GM18870 (cell line): Measurements from ENCODE around the gene PTPRN2.

Experiments used
- ATAC-seq: cut with Tn5 transposase; IDR thresholded peaks from one replicate; pipeline ENCODE4 v1.9.1; 2021; ENCODE audit warnings: moderate library complexity; ENCODE audit not compliant: unreplicated experiment

The PTPRN2 gene

GRCh38 chr7:158247758-158248487, 339.7 kb downstream of the PTPRN2 start:
- ATAC-seq, result no peak

DNA sequence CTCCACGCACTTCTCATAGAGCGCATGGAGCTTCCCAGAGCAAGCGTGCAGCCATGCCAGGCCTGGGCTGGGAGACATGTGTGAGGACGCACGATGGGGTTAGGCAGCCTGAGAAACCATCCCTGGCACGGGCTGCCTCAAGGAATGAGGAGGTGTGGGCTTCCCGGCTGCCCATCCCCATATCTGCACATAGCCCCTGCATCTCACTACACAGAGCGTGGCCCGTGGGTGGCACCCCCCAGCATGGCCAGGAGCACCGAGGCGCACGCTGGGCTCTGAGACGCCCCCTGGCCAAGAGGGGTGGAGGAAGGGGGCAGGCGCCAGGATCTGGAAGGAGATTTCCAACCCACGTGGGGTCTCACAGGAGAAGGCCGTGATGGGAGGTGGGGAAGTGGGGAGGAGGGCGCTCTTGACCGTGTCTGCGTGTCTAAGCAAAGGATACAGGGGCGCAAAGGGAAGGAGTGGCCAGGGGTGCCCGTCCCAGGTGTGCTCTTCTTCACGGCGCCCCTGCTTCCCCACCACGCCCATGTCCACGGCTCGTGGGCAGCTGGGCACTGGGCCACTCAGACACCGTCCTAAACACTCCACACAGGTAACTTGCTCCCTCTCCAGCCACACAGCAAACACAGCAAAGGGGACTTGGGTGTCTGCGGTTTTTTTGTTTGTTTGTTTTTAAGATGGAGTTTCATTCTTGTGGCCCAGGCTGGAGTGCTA, 340.5 kb downstream of the PTPRN2 start:
- no peak for ATAC-seq

DNA sequence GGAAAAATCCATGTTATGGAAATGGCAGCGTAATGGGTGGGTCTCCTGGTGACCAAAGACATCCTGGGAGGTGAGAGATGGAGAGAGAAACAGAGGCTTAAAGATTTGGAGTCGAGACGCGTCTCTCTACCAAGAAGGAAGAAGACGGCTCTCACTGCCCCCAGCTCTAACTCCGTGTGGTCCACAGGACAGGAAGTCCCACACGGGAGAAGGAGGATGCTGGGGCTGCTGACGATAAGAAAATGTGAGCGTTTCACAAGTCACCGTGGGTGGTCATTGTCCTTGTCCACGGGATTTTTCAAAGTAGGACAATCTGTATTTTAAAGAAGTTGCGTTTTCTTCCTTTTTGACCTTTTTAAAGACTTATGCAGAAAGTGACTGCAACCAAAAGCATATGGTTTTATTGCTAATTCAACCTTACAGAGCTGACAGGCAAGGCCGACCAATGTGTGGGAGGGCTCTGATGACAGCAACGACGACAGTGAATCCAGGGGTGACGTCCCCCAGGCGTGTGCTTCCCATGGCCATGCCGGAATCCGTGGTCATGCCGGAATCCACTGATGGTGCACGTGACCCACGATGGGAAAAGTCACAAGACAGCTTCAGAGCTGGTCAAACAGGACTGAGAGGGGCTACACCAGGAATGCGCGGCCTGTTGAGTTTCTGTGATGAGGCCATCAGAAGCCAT, 341.2 kb downstream of the PTPRN2 start:
- ATAC-seq, result no peak

DNA sequence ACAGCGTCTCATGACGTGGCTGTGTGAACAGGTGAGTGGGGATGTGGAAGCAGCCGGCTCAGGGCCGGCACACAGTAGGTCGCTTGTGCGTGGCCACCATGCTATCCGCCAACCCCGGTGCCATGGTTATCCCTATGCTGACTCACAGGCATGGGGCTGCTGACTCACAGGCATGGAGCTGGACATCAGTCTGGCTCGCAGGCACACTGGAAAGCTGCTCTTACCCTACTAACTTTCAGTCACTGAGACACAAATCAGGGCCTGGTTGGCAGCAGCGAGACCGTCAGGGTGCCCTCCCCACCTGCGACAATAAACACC, 341.9 kb downstream of the PTPRN2 start:
- ATAC-seq, result no peak

DNA sequence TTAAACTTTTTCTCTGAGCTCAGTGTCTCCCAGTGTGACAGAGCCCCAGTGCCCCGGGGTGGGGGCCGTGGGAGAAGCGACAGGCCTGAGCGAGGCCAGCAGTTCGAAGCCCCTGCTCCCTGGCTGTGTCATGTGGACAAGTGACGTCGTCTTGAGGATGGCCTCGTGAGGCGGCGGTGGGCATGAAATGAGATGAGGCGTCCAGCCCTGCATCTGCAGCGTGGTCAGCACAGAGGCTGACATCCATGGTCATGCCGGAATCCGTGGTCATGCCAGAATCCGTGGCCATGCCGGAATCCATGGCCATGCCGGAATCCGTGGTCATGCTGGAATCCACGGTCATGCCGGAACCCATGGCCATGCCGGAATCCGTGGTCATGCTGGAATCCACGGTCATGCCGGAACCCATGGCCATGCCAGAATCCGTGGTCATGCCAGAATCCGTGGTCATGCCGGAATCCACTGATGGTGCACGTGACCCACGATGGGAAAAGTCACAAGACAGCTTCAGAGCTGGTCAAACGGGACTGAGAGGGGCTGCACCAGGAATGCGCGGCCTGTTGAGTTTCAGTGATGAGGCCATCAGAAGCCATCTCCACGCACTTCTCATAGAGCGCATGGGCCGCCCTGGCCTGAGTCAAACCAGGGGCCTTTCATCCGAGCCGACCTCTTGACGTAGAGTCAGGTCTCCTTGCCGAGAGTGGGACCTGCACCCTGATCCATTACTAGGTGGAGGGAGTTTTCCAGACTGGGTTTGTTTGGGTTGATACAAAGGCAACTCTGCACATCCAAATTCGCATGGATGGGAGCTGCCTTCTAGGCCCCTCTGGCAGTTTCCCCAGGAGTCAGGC, 342.5 kb downstream of the PTPRN2 start:
- no peak for ATAC-seq

- ATAC-seq, result no peak
Observed at GRCh38 chr7:158244430-158244829, 343.2 kb downstream of the PTPRN2 start.

GRCh38 chr7:158241919-158242318, 345.7 kb downstream of the PTPRN2 start:
- no peak for ATAC-seq

- no peak for ATAC-seq
Observed at GRCh38 chr7:158240801-158241200, 346.8 kb downstream of the PTPRN2 start.

DNA sequence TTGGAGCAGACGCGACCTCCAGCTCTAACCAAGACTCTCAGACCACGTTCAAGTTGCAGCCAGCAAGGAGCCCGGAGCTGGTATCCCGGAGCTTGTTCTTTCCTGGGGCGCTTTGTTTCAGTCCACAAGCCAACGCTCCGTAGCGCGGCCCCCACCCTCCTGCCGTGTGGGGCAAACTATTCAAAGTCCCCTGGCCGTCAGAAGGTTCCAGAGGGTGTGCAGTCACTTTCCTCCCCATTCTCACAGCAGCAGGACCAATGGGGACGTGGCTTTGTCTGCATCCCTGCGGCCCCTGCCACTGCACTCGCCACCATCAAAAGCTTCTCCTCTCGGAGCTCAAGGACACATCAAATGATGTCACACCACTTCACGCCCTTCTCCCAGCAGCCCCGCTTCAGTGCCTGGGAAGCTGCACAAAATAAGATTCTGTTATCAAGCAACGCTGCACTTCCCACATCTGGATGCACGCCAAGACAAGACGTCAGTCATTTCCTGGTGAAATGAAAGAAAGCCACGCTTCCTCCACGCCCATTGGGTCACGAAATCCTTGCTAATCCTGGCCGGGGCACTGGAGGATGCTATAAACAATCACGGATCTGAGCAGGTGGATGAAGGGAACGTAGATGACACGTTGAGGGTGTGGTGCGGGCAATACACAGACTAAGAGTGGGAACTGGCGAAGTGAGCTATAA, 348.2 kb downstream of the PTPRN2 start:
- ATAC-seq, result no peak

DNA sequence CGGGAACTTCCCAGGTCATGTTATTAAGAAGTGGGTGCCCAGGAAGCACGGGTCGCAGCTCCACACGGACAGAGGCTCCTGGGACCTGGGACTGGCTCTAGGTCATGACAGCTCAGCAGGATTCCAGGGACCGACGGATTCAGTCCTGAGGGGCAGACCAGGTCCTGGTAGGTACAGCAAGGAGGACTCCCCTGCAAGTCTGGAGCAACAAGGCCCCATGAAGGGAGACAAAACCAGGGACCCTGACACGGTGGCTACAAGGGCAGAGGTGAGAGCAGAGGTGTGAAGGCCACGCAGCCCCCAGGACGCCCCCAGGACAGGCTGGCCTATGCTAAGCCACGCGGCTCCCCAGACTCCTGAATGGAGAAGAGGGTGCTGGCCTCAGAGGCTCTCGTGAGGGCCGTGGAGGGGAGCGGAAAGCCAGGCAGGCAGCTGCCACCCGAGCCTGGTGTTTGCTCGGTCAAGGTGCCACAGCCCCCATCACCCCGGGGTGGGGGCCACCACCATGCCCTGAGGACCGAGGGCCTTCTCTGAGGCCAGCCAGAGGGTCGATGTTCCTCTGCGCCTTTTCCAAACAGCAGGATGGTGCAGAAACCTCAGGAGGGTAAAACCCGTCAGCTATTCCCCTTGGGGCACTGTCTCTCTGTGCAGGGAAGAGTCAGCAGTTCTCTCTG, 348.9 kb downstream of the PTPRN2 start:
- no peak for ATAC-seq

DNA sequence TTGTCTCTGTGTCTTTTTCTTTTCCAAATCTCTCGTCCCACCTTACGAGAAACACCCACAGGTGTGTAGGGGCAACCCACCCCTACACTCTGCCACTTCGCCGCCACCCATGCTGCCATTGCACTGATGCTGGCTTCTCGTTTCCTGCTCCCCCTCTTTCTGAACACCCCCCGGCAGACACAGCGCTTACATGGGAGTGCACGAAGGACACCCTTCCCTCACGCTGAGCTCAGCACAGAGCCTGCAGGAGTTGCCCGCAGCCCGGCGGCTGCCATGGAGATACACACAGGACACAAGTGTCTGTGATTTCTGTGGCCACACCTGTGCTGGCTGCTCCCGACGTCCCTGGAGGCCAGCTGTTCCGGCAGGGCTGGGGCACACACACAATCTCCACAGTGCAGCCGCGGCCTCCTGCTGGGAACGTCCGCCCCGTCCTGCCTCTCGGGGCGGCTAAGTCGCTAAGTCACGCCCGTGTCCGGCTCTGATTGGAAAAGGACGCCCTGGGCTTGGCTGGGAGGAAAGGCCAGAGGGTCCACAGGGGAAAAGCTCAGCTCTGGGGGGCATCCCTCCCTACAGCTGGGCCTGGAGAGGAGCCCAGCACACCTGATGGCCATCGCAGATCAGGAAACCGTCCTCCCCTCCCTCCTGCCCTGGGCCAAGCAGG, 349.8 kb downstream of the PTPRN2 start:
- ATAC-seq, result no peak

GRCh38 chr7:158236400-158236799, 351.2 kb downstream of the PTPRN2 start:
- no peak for ATAC-seq

GRCh38 chr7:158235862-158236261, 351.8 kb downstream of the PTPRN2 start:
- ATAC-seq, result no peak

GRCh38 chr7:158229945-158230344, 357.7 kb downstream of the PTPRN2 start:
- ATAC-seq, result no peak

- ATAC-seq, result no peak
Observed at GRCh38 chr7:158228986-158229385, 358.6 kb downstream of the PTPRN2 start.

GRCh38 chr7:158228131-158228530, 359.5 kb downstream of the PTPRN2 start:
- ATAC-seq, result no peak

DNA sequence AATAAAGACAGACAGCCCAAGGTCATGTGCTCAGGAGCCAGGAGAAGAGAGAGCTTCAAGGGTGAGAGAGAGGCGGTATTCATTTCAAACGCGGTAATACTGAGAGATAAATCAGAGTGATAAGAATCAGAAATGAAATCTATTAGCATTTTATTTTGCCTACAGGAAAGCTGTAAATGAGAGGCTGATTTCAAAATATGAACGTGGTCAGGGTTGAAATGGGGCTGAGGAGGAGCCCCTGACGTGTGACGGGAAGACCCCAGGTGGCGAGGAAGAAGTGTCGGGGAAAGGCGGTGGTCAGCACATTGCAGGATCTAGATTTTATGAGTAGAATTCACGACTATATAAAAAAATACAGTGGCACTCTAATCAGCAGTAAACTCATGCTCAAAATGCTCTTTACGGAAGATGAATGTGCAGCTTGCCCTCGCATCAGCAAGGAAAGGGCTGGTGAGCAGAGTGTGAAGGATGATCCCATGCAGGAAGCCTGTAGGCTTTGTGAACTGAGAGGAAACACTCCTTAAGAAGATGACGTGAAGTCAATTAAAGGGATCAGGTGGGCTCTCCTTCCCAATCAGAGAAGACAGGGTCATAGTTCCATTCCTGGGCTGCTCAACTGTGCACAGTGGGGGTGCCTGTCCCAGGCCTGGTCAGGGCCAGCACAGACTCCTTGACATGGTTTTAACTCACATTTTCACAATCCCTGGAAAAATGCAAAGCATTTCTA, 360.2 kb downstream of the PTPRN2 start:
- ATAC-seq, result no peak

DNA sequence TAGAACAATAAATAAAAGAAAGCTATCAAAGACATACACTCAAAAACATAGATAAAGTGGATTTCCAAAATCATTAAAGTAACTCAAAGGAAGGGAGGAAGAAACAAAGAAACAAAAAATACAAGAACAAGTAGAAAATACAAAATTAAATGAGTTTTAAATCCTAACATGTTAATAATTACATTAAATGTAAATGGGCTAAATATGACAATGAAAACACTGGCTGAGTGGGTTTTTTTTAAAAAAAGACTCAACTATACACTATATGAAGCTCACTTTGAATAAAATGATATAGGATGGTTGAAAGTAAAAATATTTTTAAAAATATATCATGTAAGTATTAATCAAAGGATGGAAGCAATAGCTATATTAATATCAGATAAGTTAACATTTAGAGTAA, 371.4 kb downstream of the PTPRN2 start:
- ATAC-seq, result no peak

DNA sequence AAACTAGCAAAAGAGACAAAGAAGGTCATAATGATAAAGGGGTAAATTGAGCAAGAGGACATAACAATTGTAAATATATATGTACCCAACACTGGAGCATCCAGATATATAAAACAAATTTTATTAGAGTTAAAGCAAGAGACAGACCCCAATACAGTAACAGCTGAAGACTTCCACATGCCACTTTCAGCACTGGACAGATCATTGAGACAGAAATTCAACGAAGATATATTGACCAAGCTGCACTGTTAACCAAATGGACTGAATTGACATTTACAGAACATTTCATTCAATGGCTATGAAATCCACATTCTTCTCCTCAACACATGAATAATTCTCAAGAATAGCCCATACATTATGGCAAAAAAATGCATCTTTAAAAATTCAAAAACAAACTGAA, 378.2 kb downstream of the PTPRN2 start:
- ATAC-seq, result no peak
